GM19023 (cell line): Measurements from ENCODE around the gene TMEM98.
"Not testable (repeated sequence)": the region's sequence is repeated elsewhere in the genome, so short reads cannot be mapped to it uniquely, and the experiment has no call there.

ENCODE experiments used
- ATAC-seq: cut with Tn5 transposase; IDR thresholded peaks from one replicate; pipeline ENCODE4 v1.9.1; 2021; ENCODE audit warnings: mild to moderate bottlenecking, moderate library complexity; ENCODE audit not compliant: unreplicated experiment

Gene TMEM98

GRCh38 chr17:32976605-32977004 lies 48.7 kb downstream of the TMEM98 start:
- ATAC-seq, result no peak

GRCh38 chr17:32980230-32980629 lies 52.3 kb downstream of the TMEM98 start:
- ATAC-seq, result no peak

DNA sequence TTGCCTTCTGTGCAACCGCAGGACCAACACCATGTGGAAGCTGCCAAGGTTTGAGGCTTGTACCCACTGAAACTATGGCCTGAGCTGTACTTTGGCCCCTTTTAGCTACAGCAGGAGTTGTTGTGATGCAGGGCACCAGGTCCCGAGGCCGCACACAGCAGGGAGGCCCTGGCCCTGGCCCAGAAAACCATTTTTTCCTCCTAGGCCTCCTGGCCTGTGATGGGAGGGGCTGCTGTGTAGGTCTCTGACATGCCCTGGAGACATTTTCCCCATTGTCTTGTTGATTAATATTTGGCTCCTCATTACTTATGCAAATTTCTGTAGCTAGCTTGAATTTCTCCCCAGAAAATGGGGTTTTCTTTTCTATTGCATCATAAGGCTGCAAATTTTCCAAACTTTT lies 53.7 kb downstream of the TMEM98 start:
- not testable (repeated sequence) for ATAC-seq

- no peak for ATAC-seq
Observed at GRCh38 chr17:32985050-32985756, 57.2 kb downstream of the TMEM98 start.

DNA sequence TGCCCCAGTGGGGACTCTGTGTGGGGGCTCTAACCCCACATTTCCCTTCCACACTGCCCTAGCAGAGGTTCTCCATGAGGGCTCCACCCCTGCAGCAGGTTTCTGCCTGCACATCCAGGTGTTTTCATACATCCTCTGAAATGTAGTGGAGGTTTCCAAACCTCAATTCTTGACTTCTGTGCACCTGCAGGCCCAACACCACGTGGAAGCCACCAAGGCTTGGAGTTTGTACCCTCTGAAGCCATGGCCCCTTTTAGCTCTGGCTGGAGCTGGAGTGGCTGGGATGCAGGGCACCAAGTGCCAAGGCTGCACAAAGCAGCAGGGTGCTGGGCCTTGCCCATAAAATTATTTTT lies 59.5 kb downstream of the TMEM98 start:
- ATAC-seq, result not testable (repeated sequence)

DNA sequence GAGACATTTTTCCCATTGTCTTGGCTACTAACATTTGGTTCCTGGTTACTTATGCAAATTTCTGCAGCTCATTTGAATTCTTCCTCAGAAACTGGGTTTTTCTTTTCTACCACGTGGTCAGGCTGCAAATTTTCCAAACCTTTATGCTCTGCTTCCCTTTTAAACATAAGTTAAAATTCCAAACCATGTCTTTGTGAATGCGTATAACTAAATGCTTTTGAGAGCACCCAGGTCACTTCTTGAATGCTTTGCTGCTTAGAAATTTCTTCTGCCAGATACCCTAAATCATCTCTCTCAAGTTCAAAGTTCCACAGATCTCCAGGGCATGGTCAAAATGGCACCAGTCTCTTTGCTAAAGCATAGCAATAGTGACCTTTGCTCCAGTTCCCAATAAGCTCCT lies 59.9 kb downstream of the TMEM98 start:
- ATAC-seq, result not testable (repeated sequence)

DNA sequence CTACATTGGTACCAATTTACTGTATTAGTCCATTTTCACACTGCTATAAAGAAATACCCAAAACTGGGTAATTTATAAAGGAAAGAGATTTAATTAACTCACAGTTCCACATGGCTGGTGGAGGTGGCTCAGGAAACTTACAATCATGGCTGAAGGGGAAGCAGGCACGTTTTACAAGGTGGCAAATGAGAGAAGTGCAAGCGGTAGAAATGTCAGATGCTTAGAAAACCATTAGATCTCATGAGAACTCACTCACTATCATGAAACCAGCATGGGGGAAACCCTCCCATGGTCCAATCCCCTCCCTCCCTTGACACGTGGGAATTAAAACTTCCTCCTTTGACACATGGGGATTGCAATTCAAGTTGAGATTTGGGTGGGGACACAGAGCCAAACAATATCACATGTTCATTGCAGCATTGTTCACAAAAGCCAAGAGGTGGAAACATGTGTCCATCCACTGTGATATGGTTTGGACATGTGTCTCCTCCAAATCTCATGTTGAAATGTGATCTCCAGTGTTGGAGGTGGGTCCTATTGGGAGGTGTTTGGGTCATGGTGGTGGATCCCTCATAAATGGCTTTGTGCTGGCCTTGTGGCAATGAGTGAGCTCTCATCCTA lies 60.6 kb downstream of the TMEM98 start:
- no peak for ATAC-seq

- ATAC-seq, result no peak
Observed at GRCh38 chr17:32992321-32993033, 64.5 kb downstream of the TMEM98 start.

- ATAC-seq, result no peak
Observed at GRCh38 chr17:32993977-32994376, 66.0 kb downstream of the TMEM98 start.
